ENCODE data around the gene MMRN2.
"Not testable (repeated sequence)": the region's sequence is repeated elsewhere in the genome, so short reads cannot be mapped to it uniquely, and the experiment has no call there.

Gene MMRN2

DNA sequence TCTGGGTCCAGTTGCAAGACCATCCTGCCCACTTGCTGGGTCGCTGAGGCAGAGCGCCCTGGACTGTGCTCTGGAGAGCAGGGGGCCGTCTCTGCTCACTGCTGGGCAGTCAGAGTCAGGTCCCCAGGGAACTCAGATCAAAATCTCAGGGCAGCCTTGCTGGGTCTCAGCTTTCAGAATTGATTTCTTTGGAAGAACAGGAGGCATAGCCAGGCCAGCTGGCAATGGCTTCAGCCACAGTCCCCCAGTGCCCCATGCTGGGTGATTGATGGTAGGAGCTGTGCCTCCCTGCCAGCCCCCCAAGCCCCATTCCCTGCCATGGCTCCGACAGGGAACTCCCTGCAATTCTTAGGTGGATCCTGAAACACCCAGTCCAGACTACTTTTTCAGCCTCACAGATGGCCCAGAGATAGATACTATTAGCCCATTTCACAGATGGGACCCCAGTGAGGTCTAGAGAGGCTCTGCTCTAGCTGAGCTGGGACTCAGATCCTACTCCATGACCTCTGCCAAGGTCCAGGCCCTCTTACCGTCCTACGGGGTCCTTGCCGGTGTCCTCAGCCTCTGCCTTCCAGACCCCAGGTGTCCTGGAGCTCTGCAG lies 467 bp downstream of the MMRN2 start:
- DNase-seq, result no peak

DNA sequence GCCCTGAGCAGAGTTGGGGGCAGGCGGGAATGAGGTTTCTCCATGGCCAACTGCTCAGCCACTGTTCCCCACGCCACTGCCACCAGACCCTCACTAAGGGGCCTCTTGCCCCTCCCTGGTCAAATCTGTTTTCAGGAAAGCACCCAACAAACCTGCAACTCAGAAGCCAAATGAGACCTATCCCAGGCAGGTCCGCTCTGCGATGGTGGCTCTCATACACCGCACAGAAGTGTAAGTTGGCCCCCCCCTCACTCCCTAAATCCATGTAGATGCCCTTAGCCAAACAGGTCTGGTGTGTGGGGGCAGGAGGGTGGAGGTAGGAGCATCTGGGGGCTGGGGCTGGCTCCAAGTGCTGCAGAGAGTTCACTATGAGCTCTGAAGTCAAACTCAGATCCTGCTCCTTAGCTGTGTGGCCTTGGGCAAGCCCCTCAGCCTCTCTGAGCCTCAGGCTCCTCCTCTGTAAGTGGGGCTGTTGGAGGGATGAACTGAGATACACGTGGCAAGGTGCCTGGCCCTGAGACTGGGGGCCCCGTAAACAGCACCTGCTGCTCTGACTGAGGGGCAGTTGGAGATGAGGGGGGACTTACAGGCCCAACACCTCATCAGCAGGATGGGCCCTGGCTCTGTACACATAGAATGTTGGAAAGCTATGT lies 1.1 kb downstream of the MMRN2 start:
- no peak for DNase-seq

DNA sequence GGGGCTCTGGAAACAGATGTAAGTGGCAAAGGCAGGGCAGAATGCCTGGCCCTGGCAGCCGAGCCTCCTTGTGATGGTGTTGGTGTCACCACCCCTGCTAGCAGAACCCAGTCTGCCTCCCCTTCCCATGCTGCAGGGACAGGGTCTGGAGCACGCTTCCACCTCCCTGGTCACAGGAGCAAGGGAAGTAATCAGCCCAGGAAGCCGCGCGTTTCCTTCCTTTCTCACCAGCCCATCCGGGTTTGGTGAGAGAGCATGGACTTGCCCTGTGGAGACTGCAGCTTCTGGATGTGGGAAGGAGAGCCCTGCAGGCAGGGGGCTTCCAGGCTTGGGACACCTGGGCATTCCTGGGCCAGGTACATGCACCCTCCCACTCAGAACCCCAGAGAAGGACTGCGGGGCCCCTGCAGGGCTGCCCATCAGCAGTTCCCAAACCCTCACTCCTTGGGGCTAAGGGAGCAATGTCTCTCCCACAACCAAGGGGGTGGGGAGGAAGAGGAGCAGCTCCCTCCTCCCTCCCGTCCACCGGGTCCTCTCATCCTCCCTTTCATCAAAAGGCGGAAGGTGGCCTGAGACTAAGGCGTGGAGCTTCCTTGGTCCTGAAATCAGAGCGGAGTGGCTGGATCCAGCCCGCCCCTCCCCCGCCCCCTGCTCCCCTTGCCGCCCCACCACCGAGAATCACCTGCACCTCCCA lies 1.8 kb downstream of the MMRN2 start:
- no peak for DNase-seq

DNA sequence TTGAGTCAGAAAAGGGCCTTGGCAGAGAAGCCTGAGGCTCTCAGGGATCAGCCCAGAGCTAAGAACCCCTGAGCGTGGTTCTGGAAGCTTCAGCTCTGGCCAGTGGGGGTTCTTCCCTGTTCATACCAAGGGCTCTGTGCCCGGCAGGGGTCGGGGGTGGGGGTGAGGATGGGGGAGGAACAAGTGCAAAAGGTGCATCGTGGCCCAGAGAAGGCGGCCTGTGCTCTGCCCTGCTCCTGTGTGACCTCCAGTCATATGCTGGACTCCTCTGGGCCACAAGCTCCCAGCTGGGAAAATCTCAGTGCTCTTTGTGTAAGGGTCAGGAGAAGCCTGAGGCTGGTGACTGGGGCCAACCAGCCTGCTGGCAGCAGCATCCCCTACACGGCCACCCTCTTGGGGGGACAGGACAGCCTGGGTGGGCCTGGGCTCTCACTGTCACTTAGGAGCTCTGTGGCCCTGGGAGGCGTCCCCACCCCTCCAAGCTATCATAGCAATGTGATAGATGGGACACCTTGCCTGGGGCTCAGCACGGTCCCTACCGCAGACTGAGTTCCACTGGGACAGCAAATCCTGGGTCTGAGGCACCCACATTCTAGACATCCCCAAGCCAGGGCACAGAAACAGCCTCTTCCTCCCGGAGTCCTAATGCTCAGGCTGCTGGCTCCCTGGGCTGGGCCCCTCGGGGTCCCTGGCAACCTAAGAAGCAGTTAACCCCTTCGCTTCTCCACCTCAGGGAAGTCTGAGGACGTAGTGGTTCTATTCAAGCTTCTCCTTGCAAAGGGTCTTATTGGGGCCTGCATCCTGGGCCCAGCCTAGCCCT lies 2.5 kb downstream of the MMRN2 start:
- DNase-seq, result no peak

DNA sequence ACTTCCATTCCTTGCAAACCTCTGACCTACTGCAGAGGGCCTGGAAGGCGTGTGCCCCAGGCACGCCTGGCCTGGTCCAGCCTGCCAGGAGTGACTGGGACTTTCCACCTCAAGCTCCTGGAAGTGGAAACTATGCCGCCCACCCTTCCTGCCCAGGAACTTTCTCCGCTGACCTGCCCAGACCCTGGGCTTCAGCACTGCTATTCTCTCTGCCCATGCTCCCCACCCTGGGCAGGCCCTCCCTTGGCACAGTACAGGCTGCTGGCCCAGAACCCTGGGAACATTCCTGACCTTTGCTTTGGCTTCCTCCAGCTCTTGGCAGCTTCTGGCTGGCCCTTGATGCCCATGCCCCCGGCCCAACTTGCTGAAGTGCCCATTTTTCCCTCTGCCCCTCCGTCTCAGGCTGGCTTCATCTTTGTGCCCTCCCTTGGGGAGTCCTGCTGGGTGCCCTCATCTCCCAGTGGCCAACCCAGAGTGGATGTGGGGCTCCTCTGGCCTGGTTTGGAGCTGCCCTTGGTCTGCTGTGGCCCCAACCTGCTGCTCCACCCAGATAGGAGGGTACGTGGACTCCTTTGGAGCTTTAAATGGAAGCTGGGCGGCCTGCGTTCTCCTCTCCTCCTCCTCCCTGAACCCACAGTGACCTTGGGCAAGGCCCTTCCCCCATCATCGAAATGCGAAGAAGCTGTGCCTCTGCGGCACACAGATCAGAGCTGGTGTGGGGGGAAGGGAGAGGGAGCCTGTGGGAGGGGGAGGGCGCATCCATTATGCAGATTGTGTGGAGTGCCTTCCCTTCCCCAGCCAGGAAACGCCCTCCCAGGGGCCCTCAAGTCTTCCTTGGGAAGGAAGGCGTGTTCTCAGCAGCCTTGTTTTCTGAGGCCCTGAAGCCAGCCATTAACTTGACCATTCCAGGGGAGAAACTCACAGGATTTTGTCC lies 3.4 kb downstream of the MMRN2 start:
- peak; percentile 86 for DNase-seq

DNA sequence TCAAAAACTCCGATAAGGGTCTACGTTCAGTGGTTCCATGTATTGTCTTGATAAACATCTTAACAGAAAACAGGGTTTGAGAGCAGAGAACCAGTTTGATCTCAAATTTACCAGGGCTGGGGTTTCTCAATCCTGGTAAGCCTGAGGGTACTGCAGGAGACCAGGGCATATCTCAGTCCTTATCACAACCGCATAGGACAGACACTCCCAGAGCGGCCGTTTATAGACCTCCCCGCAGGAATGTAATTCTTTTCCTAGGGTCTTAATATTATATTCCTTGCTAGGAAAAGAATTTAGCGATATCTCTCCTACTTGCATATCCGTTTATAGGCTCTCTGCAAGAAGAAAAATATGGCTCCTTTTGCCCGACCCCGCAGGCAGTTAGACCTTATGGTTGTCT lies 4.7 kb downstream of the MMRN2 start:
- DNase-seq, result not testable (repeated sequence)

DNA sequence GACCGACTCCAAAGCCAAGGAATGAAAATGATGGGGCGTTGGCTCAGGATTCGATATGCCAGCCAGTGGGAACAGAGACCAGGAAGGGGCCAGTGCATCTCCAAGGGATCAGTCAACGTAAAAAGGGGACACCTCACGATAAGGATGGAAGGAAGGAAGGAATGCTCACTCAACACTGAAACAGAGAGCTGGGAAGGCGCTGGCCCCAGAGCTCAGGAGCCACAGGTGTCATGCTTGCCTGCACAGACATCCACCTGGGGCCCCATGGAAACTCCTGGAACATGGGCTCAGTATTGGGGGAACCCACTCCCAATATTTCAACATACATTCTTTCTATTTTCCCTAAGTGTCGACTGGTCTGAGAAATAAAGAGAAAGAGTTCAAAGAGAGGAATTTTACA lies 5.3 kb downstream of the MMRN2 start:
- DNase-seq, result no peak

DNA sequence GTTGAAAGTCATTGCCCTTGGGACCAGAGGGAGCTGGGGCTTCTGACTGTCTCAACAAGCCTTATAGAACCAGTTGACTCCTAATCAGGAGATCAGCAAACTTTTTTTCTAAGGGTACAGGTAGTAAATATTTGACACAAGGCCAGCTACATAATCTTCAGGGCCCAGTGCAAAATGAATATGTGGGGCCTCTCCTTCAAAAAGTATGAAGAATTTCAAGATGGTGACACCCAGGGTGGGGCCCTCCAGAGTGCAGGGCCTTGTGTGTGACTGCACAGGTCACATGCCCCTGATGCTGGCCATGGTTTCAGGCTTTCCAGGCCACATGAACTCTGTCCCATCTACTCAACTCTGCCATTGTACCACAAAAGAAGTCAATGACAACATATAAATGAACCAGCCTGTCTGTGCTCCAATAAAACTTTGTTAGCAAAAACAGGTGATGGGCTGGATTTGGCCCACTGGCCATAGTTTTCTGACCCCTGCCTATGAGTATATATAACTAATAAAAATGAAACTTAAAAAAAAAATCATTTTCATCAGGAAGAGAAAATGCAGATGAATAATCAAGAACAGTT lies 6.1 kb downstream of the MMRN2 start:
- DNase-seq, result no peak

DNA sequence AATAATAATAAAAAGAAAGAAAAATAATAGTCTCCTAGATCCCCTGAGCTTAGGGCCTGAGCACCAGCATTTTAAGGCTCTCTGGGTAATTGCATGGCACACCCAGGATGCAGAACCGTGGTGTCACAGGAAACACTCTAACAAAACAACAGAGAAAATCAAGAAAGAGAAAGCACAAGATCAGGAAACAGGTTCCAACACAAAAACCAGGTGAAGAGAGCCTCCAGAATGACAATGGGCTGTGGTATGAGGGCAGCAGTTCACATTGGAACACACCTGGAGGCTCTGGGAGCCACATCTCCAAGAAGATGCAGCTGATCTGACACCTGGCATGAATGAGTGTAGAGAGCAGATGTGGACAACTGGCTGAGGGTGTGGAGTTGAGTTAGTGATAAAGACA lies 7.1 kb downstream of the MMRN2 start:
- no peak for DNase-seq

DNA sequence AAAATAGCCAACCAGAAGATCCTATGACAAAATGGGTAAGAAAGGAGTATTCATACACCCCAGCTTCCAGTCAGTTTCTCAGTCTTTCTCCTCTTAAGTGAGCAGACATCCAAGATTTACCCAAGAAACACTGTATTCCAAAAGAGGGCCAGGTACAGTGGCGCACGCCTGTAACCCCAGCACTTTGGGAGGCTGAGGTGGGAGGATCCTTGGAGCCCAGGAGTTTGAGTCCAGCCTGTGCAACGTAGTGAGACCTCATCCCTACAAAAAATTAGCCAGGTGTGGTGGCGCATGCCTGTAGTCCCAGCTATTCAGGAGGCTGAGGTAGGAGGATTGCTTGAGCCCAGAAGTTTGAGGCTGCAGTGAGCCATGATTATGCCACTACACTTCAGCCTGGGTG lies 9.6 kb downstream of the MMRN2 start:
- DNase-seq, result not testable (repeated sequence)

DNA sequence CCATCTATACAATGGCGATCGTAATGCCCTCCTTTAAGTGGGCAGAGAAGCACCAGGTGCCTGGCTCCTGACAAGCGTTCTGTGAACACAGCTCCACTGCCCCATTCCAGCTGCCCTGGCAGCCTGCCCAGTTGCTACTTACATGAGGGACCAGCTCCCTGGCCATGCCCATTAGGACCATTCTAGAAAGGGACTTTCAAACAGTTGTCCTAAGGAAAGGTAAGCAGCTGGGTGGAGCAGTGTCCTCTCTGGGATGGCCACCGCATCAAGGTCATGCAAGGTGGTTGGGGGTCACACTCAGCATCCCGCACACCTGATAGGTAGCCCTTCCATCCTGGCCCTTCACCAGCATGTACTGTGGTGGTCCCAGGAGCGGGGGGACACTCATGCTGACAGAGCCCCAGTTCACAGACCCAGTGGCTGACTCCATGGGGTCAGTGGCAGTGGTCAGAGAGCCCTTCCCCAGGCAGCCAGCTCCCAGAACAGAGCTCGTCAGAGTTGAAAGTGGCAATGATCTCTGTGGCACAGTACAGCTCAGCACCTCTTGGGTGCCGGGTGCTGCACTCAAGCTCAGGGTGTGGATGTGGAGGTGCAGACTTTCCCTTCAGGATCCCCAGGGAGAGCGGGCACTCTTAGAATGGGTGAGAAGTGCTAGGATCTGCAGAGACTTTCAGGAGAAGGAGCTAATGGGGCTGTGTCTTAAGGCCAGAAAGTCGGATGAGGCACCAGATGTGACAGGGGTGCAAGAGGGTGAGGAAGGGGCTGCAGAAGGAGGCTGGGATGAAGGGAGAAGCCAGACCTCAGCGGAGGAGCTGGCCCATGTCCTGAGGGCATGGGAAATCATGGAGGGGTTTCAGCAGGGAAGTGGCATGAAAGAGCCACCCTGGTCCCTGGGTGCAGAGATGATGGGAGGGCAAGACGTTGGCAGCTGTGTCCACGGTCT lies 10.9 kb downstream of the MMRN2 start:
- DNase-seq, result no peak

DNA sequence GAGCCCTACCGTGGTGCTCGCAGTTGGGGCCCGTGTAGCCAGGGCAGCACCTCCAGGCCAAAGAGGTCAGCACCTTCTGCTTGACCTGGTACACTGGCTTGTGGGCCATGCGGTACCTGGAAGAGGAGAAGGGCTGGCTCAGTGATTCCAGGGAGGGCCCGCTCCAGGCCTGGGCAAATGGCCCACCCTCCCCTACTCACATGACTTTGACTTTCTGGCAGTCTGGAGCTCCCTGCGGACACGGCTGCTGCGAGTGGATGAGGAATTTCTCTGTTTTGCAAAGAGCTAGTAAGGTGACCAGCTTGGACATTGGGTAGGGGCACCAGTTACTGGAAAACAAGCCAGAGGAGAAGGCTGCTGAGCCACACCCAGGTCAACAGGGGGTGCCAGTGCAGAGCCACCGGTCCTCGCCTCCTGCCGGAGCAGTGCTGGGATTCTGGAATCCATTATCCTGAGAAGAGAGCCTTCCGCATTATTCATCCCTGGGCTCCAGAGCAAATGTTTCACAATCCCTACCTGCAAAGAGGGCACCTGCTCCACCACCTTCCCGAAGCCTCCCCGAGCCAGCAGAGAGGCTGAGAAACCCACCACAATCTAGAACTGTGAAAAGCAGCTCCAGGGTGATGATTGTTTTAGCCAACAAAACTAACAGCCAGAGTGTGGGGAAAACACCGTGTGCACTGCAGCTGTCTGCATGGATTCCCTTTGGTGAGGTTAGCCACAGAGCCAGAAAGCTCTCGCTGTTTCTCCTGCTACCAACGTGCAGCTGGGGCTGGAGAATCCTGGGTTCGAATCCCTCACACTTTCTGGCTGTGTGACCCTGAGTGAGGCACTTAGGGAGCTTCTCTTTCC lies 11.8 kb downstream of the MMRN2 start:
- DNase-seq, result peak; percentile 53

DNA sequence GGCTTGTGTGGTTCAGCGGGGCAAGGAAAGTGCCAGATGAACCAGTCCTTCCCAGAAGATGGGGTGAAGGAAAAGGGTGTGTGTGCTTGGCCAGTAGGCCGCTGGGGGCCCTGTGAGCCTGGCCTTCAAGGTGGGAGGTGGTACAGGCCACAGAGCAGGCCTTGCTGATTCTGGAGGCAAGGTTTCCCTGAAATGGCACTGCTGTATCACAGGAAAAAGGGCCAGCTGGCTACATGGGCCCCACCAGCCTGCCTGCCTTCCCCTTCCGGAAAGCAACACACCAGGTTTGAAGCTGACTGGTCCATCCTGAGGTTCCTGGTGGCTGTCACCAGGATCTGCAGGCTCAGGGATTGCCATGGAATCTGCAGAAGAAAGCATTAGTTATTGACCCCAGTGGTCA lies 12.5 kb downstream of the MMRN2 start:
- DNase-seq, result no peak

DNA sequence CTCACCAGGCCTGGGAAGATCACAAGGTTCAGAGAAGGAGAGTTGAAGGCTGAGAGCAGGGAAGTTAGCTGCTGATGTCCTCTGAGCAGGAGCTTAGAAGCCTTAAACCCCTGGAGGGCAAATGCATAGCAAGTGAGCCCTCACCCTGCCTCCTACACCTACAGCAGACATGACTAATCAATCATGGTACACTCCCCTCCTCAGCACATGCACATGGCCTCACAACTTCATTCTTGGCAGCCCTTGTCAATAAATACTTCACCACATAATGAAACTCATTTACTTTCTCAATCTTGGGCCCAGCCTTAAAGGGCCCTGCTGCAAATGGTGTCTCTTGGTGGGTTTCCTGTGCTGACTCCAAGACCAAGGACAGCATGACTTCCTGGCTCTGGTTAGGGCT lies 12.9 kb downstream of the MMRN2 start:
- DNase-seq, result no peak

DNA sequence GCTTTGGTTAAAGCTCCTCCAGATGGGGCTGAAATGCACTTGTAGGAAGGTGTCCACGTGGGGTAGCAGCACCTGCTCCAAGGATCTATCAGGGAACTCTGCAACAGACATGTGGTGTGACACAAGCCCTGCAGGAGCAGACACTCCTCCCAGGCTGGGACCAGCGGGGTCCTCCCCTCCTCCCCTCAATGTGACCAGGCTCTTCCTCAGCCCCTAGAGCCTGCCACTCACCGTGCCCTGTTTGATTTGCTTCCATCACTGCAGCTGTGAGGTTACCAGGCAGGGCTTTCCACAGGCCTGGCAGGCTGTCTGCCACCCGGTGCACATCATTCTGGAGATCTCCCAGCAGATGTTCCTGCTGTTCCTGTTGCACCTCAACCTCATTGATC lies 13.4 kb downstream of the MMRN2 start:
- no peak for DNase-seq

DNA sequence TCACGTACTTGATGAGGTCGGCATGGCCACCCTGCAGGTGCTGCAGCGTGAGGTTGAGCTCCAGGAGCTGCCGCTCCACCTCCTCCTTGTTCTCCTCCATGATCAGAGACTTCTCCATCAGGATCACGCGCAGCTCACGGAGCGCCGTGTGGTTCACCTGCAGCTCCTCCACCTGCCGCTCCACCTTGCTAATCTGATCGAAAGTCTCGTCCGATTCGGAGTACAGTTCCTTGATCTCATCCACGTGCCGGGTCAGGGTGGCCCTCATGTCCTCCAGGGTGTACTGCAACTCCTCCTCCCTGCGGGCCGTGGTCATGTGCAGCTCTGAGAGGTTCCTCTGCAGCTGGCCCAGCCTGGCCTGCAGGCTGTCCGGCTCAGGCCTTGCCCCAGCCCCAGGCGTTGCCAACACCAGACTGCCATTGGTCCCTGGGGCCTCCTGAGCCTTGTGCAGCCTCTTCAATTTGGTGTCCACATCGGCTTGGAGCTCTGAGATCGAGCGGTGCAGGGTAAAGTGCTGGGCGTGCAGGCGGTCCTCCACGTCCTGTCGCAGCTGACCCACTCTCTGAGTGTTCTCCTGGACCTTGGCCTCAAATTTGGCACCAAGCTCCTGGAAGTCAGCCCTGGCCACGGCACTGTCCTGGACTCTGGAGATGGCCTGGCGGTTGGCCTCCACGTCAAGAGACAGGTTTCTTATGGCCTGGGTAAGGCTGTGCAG lies 13.9 kb downstream of the MMRN2 start:
- no peak for DNase-seq

DNA sequence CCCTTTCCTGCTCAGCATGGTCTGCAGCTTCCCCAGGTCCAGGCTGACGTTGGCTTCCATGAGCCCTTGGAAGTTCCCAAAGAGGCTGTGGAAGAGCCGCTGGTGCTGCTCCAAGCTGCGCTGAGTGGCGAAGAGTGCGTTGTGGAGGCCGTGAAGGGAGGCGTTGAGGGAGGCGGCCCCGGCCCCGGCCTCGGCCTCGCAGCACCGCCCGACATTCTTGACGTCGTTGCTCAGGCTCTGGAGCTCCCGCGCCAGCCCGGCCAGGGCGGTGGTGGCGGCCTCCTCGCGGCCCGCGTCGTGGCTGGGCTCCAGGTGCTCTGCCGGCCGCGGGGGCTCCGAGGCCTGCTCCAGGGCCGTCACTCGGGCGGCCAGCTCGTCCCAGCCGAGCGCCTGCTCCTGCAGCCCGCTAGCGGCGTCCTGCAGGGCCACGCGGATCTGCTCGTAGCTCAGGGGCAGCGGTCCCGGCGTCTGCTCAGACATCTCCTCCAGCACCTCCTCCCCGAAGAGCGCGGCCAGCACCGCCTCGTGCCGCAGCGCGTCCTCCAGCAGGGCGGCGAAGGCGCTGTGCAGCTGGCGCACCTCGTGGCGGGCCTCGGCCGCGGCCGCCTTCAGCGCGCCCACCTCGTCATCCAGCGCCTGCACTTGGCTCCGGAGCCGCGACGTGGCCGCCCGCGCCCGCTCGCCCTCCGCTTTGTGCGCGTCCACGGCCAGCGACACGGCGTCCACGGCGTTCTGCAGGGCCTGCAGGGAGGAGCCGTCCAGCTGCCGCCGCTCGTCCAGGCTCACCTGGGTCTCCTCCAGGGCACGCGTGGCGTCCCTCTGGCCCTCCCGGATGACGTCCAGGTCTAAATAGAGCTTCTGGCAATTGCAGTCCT lies 14.7 kb downstream of the MMRN2 start:
- DNase-seq, result peak; percentile 45

DNA sequence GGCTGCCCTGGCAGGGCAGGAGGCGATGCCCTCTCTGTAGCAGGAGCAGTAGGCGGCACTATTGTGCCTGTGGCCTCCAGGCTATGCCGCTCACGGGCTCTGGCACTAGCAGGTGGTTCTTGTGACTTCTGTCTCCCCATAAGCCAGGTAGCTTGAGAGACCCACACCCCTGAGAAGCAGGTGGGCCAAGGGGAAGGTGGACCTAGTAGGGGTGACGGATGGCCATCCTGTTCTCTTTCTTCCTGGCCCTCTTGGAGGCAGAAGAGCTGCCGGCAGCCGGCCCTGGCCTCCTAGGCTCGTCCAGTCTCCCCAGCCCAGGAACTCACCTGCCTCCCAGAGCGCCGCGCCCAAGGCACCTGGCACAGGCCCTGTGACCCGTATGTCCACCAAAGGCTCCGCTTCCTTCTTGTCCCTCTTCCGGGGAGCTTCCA lies 15.4 kb downstream of the MMRN2 start:
- DNase-seq, result no peak

Data from left hindlimb (tissue), 1 donor.